GM18511 (cell line): ENCODE data around the gene MICU1.
"Not testable (repeated sequence)": the region's sequence is repeated elsewhere in the genome, so short reads cannot be mapped to it uniquely, and the experiment has no call there.

Experiments used
- ATAC-seq: cut with Tn5 transposase; IDR thresholded peaks from one replicate; pipeline ENCODE4 v1.9.1; 2021; ENCODE audit warnings: mild to moderate bottlenecking, moderate library complexity; ENCODE audit not compliant: unreplicated experiment

Gene MICU1

DNA sequence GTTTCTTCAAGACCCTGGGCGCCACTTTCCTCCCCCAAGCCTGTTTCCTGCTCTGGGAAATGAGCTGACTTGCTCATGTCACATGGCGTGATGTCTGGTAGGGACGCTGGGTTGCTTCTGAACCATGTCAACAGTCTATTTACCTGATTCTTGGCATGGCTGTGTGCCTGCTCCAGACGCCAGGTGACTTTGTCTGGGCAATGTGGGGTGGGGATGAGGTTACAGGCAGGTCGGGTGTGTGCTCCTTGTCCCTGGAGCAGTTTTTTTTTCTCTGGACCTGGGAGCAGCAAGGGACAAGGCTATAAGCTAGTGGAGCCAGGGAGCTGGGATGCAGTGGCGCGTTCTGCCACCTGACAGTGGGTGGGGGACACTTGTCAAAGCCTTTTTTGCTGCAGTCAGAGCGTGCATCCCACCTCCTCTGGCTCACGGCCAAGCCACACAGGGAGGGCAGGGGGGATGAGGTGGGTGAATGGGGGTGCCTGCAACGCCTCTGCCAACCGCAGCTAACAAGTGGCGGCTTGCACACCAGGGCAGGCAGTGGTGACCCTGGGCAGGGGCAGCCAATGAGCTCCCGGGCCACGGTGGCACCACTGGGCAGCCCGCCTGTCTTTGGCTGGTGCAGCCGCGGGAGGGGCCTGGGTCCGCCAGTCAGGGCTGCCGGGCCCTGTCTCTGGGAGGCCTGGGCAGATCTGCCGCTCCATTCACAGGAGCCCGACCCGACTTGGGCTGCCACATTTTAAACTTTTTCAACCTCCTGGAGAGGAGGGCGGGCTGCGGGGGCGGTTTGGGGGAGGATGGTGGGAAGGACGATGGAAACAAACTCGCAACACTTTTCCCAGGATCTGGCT lies 294.1 kb downstream of the MICU1 start:
- peak; percentile 60 for ATAC-seq

DNA sequence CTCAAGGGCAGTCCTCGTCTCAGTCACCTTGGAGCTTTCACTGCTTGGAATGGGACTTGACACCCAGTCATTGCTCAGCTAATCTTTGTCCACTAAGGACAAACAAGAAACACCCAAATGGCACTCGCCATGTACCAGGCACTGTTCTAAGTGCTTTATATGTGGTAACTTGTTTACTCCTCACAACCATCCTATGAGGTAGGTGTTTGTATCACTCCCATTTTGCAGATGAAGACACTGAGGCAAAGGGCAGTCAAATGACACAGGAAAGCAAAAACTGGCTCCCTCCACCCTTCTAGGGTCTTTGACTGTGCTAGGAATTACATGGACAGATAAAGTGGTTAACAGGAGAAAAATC lies 295.8 kb downstream of the MICU1 start:
- no peak for ATAC-seq

DNA sequence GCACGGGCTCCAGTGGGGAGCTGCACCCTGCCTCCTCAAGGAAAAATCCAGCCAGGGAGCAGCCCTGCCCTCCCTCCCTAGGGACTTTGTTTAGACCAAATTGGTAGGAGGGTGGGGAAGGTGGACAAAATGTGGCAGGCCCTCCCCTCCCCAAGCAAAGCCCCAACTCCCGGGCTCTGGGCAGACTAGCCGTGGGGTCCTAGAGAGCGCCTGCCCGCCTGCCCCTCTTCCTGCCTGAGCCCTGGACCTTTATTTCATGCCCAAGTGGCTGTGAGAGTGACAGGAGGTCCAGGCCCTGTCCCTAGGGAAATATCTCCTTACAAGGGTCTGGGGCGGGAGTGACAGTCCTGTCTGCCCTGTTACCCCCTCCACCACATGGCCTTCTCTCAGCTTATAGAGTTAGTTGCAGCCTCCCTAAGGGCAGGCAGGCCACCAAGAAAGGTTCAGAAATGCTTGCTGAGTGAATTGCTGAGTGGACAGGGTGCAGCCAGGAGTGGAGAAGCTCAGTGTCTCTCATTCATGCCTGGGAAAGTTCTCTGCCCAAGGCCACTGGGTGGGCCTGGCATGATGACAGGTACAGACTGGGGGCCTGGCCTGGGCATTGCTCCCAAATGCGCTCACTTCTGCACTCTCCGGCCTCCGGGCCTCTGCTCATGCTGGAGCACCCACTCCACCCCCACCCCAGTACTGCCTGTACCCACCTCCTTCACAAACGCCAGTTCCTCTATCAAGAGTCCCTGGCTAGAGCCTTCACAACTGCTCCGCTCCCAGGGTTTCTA lies 296.4 kb downstream of the MICU1 start:
- ATAC-seq, result no peak

DNA sequence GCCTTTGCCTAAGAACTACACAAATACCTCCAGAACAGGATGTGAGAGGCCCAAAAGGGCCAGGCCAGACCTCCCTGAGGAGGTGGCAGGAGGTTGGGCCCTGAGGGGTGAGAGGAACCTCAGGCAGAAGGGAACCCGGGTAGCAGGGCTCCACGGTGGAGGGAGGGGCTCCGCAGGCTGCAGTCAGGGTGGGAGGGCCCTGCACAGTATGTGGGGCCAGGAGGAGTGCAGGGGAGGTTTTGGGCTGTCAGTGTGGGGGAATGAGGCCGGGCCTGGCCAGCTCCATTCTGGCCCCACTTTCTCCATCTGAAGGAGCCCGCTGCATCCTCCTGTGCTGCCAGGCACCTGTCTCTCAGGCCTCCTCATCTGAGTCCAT lies 297.1 kb downstream of the MICU1 start:
- ATAC-seq, result no peak

DNA sequence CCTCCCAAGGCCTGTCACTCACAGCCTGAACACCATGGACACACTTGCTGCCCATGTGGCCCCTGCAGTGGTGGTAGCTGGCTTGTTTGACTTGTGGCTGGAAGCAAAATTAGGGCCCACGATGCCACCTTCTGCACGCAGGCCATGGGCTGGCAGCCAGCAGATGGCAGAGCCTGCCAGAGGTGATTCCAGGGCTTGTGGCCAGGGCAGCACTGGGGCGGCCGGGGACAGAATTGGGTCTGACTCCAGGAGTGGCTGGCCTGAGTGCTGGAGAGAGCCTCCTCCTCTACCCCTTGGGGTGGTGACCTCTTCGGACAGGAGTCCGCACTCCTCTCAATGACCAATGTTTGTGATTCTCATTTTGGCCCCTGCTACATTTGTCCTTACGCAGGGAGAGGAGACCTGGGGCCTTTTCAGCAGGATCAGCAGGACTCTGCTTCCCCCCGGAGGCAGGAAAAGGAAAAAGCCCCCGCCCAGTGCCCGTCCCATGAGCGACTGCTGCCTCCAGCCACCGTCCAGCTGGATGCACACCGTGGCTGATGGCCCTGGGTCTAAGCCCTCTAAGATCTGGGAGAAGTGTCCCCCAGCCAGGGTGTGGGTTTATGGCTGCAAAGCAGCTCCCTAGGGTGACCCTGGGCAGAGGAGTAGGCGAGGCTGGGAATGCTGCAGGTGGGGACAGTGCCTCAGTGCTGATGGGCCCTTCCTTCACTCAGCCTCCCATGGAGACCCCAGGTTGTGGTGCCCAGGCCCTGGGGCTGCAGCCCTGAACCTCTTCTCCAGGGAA lies 297.6 kb downstream of the MICU1 start:
- no peak for ATAC-seq

DNA sequence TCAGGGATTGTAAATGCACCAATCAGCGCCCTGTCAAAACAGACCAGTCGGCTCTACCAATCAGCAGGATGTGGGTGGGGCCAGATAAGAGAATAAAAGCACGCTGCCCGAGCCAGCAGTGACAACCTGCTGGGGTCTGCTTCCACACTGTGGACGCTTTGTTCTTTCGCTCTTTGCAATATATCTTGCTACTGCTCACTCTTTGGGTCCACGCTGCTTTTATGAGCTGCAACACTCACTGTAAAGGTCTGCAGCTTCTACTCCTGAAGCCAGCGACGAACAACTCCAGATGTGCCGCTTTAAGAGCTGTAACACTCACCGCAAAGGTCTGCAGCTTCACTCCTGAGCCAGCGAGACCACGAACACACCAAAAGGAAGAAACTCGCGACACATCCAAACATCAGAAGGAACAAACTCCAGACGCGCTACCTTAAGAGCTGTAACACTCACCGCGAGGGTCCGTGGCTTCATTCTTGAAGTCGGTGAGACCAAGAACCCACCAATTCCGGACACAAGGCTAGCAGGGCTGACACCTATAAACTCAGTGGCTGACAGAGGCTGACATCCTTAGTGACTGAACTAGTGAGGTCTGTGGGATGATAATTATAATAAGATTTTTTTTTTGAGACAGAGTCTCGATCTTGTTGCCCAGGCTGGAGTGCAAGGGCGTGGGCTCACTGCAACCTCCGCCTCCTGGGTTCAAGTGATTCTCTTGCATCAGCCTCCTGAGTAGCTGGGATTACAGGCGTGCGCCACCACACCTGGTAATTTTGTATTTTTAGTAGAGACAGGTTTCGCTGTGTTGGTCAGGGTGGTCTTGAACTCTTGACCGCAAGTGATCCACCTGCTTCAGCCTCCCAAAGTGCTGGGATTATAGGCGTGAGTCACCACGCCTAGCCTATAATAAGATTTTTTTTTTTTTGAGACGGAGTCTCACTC lies 298.9 kb downstream of the MICU1 start:
- ATAC-seq, result not testable (repeated sequence)

GRCh38 chr10:72325243-72326175 lies 300.4 kb downstream of the MICU1 start:
- not testable (repeated sequence) for ATAC-seq

DNA sequence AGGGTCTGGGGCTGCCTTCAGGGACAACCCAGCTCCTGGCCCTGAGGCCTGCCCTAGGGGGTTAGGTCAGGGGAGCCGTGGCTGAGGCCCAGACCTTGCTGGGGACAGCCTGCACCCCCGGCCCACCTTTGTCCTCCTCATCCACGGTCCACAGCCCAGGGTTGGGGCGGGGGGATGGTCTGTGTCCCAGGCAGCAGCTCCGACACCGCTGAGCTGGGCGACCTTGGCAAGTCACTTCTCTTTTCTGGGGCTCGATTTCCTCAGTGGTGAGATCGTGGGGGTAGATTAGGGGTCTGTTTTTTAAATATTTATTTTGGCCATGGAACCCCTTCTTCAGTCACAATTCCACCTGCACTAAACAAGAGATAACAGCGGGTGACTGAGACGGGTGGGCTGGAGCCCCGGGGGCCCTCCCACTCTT lies 302.1 kb downstream of the MICU1 start:
- no peak for ATAC-seq

DNA sequence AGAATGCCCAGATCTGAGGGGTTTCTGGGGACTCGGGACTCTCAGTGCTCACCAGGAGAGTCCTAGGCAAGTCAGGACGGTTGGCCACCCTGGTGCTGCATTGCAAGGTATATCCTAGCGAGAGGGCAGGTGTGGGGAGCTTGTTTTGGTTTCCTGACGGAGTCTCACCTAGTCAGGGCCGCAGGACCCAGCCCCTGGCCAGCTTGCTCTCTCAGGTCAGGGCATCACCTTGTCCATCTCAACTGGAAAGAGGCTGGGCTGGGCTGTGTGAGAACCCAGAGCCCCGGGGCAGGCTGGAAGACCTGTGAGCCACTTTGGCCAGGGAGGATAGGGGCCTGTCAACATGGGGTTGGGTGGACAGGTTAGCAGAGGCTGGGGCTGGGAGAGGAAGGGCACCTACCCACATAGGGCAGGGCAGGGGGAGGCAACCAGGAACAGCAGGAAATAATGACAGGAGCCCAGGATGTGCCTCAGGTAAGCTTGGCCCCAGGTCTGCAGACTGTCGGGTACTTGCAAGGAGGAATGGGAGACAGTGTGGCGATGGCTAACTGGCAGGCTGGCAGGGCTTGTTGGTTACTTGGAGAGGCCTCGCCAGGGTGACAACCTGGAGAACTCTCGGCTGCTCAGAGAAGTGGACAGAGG lies 302.6 kb downstream of the MICU1 start:
- no peak for ATAC-seq

DNA sequence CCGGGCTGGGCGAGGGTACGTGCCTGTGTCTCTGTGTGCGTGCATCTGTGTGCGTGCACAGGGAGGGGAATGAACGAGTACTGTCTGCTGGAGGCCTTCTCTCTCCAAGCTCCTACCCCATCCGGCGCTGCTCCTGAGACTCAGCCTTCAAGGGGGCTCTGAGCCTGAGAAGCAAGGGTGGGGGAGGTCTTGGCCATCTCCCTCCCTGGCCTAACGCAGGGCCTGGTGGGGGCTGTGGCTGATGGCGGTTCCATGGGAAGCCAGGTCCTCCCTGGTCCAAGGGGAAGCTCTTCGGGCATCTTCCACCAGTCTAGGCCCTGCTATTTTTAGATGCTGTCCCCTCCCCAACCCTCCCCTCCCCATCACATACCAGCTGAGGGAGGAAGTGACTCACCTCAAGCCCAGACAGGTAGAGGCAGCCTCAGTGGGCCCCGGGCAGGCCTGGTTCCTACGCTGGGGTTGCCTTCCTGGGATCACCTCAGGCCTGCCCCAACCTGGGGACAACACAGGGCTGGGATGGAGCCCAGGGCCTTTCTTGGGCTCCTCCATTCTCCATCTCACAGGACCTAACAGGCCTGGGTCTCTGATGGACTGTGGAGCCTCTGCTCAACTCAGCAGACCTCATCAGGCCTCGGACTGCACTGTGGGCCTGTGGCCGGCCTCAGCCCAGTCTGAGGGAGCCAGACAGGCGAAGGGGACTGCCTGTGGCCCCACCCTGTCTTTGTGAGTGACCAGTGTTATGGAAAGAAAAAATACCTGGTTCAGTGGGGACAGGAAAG lies 303.4 kb downstream of the MICU1 start:
- no peak for ATAC-seq

GRCh38 chr10:72322030-72322279 lies 303.9 kb downstream of the MICU1 start:
- ATAC-seq, result no peak

- no peak for ATAC-seq
These were observed 304.4 kb downstream of the MICU1 start for GRCh38 chr10:72321248-72322029.

GRCh38 chr10:72320676-72321247 lies 305.1 kb downstream of the MICU1 start:
- ATAC-seq, result peak; percentile 62

DNA sequence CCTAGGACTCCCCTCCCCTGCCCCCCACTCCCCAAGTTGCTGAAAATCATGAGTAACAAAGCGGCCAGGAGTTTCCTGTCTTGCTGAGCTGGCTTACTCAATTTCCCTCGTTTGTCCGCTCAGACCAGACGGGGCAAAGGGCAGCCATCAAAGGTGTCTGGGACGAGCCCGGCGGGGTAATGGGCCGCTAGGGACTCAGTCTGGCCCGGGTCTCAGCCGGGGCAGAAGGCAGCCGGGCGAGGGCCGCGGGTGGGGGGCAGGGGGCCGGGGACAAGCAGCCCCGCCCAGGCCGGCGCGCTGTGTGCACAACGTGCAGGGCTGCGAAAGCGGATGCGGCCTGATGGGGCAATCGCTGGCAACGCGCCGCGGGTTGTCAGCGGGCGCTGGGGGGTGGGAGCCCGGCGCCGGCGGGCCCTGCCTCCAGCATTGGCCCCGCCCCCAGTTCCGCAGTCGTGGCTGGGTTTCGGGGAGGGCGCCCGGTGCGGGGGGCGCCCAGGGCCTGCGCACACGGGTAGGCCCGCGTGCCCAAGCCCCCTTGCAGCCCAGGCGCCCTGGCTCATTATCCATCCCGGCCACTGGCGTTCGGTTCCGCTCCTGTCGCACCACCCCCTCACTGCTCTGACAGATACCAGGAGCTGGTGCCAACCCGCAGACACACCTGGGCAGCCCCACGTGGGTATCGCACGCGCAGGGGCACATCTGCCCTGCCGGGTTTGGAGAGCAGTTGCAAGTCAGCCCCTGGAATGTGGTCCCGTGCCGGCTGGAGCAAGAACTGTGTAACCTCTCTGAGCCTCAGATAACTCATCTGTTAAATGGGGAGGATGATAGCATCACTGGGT lies 306.2 kb downstream of the MICU1 start:
- ATAC-seq, result peak; percentile 61

- no peak for ATAC-seq
These were observed 307.2 kb downstream of the MICU1 start for GRCh38 chr10:72318418-72319262.
